GM12875 (cell line): ENCODE data around the gene KRT3.

Experiments
- H3K4me3 ChIP-seq: one replicate; pipeline ENCODE4 v1.5.1; 2011; ENCODE audit warnings: low read depth, low read length, control low read depth
- CTCF ChIP-seq: IDR thresholded peaks from 2 replicates; pipeline ENCODE4 v1.5.1; 2011; ENCODE audit warnings: low read depth, mild to moderate bottlenecking, control low read depth, inconsistent platforms, low read length, moderate library complexity, borderline replicate concordance; ENCODE audit not compliant: insufficient read depth

KRT3 gene

GRCh38 chr12:52783563-52784316, 12.2 kb downstream of the KRT3 start:
- no peak for TF ChIP-seq CTCF
- H3K4me3 ChIP-seq = no peak overlapping the region

- no peak overlapping the region for H3K4me3 ChIP-seq
- TF ChIP-seq CTCF = no peak
Observed at GRCh38 chr12:52782502-52782901, 13.4 kb downstream of the KRT3 start.

GRCh38 chr12:52781399-52782082, 14.4 kb downstream of the KRT3 start:
- H3K4me3 ChIP-seq = no peak overlapping the region
- no peak for TF ChIP-seq CTCF

GRCh38 chr12:52779914-52780313, 16.0 kb downstream of the KRT3 start:
- no peak for TF ChIP-seq CTCF
- H3K4me3 ChIP-seq = no peak overlapping the region

GRCh38 chr12:52778833-52779232, 17.1 kb downstream of the KRT3 start:
- no peak for TF ChIP-seq CTCF
- no peak overlapping the region for H3K4me3 ChIP-seq

GRCh38 chr12:52777566-52777965, 18.4 kb downstream of the KRT3 start:
- H3K4me3 ChIP-seq = no peak overlapping the region
- no peak for TF ChIP-seq CTCF

GRCh38 chr12:52776913-52777395, 19.0 kb downstream of the KRT3 start, which contains the start of gene KRT76:
KRT76 (minus strand) TSS chr12:52777345; CDS start chr12:52777291, 54 bp downstream.
- TF ChIP-seq CTCF = no peak
- no peak within 1 kb of the TSS for H3K4me3 ChIP-seq
